ENCODE measurements around the gene SRSF2.

The SRSF2 gene

DNA sequence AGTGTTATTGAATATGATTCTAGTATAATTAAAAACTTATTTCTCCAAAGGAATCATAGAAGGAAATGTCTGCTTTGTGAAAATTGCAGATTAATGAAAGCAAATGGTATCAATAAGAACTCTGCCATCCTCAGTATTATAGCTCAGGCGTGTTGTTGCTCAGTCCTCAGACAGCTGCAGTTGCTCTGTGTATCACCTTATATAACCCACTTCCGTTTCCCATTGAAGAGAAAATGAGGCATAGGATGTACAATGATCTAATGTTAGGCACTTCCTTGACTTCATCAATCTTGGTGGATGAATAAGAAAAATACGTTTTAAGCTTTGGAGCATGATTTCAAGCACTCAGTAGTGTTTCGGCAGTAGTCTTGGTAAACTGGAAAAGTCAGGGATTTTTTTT, 14.9 kb upstream of the SRSF2 start:
- TF ChIP-seq ZC3H10 (CRISPR knock-in tag; IDR thresholded peaks at IDR 0.05): no peak
- no peak for TF ChIP-seq ARNTL (CRISPR knock-in tag; IDR thresholded peaks at IDR 0.05; ENCODE audit: borderline replicate concordance, low read depth)
- TF ChIP-seq ZFP30 (CRISPR knock-in tag; IDR thresholded peaks at IDR 0.05): no peak
- TF ChIP-seq, protein P1, sequence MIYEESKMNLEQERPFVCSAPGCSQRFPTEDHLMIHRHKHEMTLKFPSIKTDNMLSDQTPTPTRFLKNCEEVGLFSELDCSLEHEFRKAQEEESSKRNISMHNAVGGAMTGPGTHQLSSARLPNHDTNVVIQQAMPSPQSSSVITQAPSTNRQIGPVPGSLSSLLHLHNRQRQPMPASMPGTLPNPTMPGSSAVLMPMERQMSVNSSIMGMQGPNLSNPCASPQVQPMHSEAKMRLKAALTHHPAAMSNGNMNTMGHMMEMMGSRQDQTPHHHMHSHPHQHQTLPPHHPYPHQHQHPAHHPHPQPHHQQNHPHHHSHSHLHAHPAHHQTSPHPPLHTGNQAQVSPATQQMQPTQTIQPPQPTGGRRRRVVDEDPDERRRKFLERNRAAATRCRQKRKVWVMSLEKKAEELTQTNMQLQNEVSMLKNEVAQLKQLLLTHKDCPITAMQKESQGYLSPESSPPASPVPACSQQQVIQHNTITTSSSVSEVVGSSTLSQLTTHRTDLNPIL (CRISPR knock-in tag; IDR thresholded peaks at IDR 0.05; ENCODE audit: low read depth): no peak
- TF ChIP-seq, protein P2, sequence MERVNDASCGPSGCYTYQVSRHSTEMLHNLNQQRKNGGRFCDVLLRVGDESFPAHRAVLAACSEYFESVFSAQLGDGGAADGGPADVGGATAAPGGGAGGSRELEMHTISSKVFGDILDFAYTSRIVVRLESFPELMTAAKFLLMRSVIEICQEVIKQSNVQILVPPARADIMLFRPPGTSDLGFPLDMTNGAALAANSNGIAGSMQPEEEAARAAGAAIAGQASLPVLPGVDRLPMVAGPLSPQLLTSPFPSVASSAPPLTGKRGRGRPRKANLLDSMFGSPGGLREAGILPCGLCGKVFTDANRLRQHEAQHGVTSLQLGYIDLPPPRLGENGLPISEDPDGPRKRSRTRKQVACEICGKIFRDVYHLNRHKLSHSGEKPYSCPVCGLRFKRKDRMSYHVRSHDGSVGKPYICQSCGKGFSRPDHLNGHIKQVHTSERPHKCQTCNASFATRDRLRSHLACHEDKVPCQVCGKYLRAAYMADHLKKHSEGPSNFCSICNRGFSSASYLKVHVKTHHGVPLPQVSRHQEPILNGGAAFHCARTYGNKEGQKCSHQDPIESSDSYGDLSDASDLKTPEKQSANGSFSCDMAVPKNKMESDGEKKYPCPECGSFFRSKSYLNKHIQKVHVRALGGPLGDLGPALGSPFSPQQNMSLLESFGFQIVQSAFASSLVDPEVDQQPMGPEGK (CRISPR knock-in tag; IDR thresholded peaks at IDR 0.05; ENCODE audit: borderline replicate concordance): no peak
- TF ChIP-seq ZNF8 (CRISPR knock-in tag; IDR thresholded peaks at IDR 0.05): no peak
- no peak for TF ChIP-seq TOX (CRISPR knock-in tag; IDR thresholded peaks at IDR 0.05; ENCODE audit: borderline replicate concordance)
- TF ChIP-seq, protein P3, sequence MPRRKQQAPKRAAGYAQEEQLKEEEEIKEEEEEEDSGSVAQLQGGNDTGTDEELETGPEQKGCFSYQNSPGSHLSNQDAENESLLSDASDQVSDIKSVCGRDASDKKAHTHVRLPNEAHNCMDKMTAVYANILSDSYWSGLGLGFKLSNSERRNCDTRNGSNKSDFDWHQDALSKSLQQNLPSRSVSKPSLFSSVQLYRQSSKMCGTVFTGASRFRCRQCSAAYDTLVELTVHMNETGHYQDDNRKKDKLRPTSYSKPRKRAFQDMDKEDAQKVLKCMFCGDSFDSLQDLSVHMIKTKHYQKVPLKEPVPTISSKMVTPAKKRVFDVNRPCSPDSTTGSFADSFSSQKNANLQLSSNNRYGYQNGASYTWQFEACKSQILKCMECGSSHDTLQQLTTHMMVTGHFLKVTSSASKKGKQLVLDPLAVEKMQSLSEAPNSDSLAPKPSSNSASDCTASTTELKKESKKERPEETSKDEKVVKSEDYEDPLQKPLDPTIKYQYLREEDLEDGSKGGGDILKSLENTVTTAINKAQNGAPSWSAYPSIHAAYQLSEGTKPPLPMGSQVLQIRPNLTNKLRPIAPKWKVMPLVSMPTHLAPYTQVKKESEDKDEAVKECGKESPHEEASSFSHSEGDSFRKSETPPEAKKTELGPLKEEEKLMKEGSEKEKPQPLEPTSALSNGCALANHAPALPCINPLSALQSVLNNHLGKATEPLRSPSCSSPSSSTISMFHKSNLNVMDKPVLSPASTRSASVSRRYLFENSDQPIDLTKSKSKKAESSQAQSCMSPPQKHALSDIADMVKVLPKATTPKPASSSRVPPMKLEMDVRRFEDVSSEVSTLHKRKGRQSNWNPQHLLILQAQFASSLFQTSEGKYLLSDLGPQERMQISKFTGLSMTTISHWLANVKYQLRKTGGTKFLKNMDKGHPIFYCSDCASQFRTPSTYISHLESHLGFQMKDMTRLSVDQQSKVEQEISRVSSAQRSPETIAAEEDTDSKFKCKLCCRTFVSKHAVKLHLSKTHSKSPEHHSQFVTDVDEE (CRISPR knock-in tag; IDR thresholded peaks at IDR 0.05): no peak
- TF ChIP-seq GLIS3 (CRISPR knock-in tag; IDR thresholded peaks at IDR 0.05): no peak
- TF ChIP-seq, protein P4, sequence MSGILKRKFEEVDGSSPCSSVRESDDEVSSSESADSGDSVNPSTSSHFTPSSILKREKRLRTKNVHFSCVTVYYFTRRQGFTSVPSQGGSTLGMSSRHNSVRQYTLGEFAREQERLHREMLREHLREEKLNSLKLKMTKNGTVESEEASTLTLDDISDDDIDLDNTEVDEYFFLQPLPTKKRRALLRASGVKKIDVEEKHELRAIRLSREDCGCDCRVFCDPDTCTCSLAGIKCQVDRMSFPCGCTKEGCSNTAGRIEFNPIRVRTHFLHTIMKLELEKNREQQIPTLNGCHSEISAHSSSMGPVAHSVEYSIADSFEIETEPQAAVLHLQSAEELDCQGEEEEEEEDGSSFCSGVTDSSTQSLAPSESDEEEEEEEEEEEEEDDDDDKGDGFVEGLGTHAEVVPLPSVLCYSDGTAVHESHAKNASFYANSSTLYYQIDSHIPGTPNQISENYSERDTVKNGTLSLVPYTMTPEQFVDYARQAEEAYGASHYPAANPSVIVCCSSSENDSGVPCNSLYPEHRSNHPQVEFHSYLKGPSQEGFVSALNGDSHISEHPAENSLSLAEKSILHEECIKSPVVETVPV (CRISPR knock-in tag; IDR thresholded peaks at IDR 0.05): no peak
- TF ChIP-seq CSDC2 (CRISPR knock-in tag; IDR thresholded peaks at IDR 0.05): no peak
- TF ChIP-seq SNAI2 (CRISPR knock-in tag; IDR thresholded peaks at IDR 0.05): no peak
- TF ChIP-seq PPARA (CRISPR knock-in tag; IDR thresholded peaks at IDR 0.05; ENCODE audit: borderline replicate concordance): no peak
- no peak for ATAC-seq

DNA sequence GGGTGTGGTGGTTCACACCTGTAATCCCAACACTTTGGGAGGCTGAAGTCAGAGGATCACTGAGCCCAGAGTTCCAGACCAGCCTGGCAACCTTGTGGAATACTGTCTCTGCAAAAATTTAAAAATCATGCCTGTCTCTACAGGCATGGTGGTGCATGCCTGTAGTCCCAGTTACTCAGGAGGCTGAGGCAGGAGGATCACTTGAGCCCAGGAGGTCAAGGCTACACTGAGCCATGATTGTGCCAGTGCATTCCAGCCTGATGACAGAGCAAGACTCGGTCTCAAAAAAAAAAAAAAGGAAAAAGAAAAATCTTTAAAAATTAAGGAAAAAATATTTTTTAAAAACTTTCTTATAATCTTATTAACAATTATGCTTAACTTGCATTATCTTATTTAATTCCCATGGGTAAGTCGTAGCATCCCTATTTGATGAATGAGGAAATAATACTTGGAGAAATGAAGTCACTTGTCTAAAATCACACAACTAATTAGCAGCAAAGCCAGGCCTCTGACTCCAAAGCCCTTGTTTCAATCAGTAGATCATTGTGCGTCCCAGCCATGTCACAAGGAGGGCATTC, 14.4 kb upstream of the SRSF2 start:
- ATAC-seq: no peak
- TF ChIP-seq OSR1 (CRISPR knock-in tag; IDR thresholded peaks at IDR 0.05): no peak
- TF ChIP-seq RARB (CRISPR knock-in tag; IDR thresholded peaks at IDR 0.05): no peak
- no peak for TF ChIP-seq ISL1 (CRISPR knock-in tag; IDR thresholded peaks at IDR 0.05)
- TF ChIP-seq, protein P1 (CRISPR knock-in tag; IDR thresholded peaks at IDR 0.05; ENCODE audit: low read depth): no peak
- no peak for TF ChIP-seq ZNF8 (CRISPR knock-in tag; IDR thresholded peaks at IDR 0.05)
- no peak for TF ChIP-seq PPARA (CRISPR knock-in tag; IDR thresholded peaks at IDR 0.05; ENCODE audit: borderline replicate concordance)
- no peak for TF ChIP-seq BACH2 (CRISPR knock-in tag; IDR thresholded peaks at IDR 0.05; ENCODE audit: borderline replicate concordance)
- TF ChIP-seq ZFP3 (CRISPR knock-in tag; IDR thresholded peaks at IDR 0.05): no peak

- ATAC-seq: no peak
- TF ChIP-seq ZNF70 (CRISPR knock-in tag; IDR thresholded peaks at IDR 0.05) (no peak), ISL1 (CRISPR knock-in tag; IDR thresholded peaks at IDR 0.05) (no peak), ZC3H10 (CRISPR knock-in tag; IDR thresholded peaks at IDR 0.05) (no peak), TCF4 (CRISPR knock-in tag; IDR thresholded peaks at IDR 0.05; ENCODE audit: borderline replicate concordance) (no peak), SNAI2 (CRISPR knock-in tag; IDR thresholded peaks at IDR 0.05) (no peak), CSDC2 (CRISPR knock-in tag; IDR thresholded peaks at IDR 0.05) (no peak), ZFP30 (CRISPR knock-in tag; IDR thresholded peaks at IDR 0.05) (no peak), BACH2 (CRISPR knock-in tag; IDR thresholded peaks at IDR 0.05; ENCODE audit: borderline replicate concordance) (no peak), RARB (CRISPR knock-in tag; IDR thresholded peaks at IDR 0.05) (no peak), ARNTL (CRISPR knock-in tag; IDR thresholded peaks at IDR 0.05; ENCODE audit: borderline replicate concordance, low read depth) (no peak), ZNF565 (CRISPR knock-in tag; conservative IDR thresholded peaks at IDR 0.05; ENCODE audit: low read depth) (no peak), ZFP3 (CRISPR knock-in tag; IDR thresholded peaks at IDR 0.05) (no peak), TOX (CRISPR knock-in tag; IDR thresholded peaks at IDR 0.05; ENCODE audit: borderline replicate concordance) (no peak), GLIS3 (CRISPR knock-in tag; IDR thresholded peaks at IDR 0.05) (no peak), ESRRG (CRISPR knock-in tag; IDR thresholded peaks at IDR 0.05) (no peak)
- TF ChIP-seq, protein P3 (CRISPR knock-in tag; IDR thresholded peaks at IDR 0.05): no peak
- TF ChIP-seq, protein P4 (CRISPR knock-in tag; IDR thresholded peaks at IDR 0.05): no peak
Measured at GRCh38 chr17:76748657-76749056, 11.5 kb upstream of the SRSF2 start.
